Measurements from ENCODE around the gene TREH.

TREH gene

GRCh38 chr11:118608360-118609227 lies 70.9 kb downstream of the TREH start:
- no peak for DNase-seq

GRCh38 chr11:118607401-118608359 lies 71.8 kb downstream of the TREH start, which contains the start of gene PHLDB1:
Gene PHLDB1, plus strand, starts transcription at chr11:118607615. Its CDS starts 6,222 bp downstream, at chr11:118613837.
- DNase-seq: peak in 1 of 2 experiments; percentile 23
